Aorta (tissue), 5 donors: ENCODE results near the gene RANBP3. TPM values are rescaled to one million over a fixed set of nuclear protein-coding genes. Genes with fewer than 3 reads are reported as not detected.
"Not testable (repeated sequence)": the region's sequence is repeated elsewhere in the genome, so short reads cannot be mapped to it uniquely, and the experiment has no call there.

Experiments used
- ATAC-seq: fragments of 200-7000 bp; cut with Tn5 transposase; one replicate; pipeline ENCODE4 v1.9.1; 2022; ENCODE audit warnings: moderate library complexity; ENCODE audit not compliant: low FRiP score
- DNase-seq, 2 donors: peaks; one replicate each; pipeline ENCODE4 v3.0.0-alpha.2; 2020
- H3K27ac ChIP-seq, 2 donors: one replicate each; pipeline ENCODE4 v1.5.1; 2013; ENCODE audit warnings: low read length in 2 of 2, mild to moderate bottlenecking in 2 of 2, moderate library complexity in 2 of 2, control low read depth in 1 of 2, inconsistent platforms in 1 of 2, low read depth in 1 of 2
- H3K27me3 ChIP-seq, 2 donors: one replicate each; pipeline ENCODE4 v1.6.1; 2013; ENCODE audit warnings: control low read depth in 1 of 2, low read length in 1 of 2, mild to moderate bottlenecking in 1 of 2, moderate library complexity in 1 of 2; ENCODE audit not compliant: insufficient read depth in 2 of 2, control insufficient read depth in 1 of 2
- H3K36me3 ChIP-seq, 2 donors: one replicate each; pipeline ENCODE4 v1.6.1; 2013; ENCODE audit warnings: control low read depth in 1 of 2, low read length in 1 of 2, mild to moderate bottlenecking in 1 of 2; ENCODE audit not compliant: insufficient read depth in 2 of 2, control insufficient read depth in 1 of 2
- H3K4me1 ChIP-seq, 2 donors: one replicate each; pipeline ENCODE4 v1.6.1; 2013; ENCODE audit warnings: low read length in 2 of 2, control low read depth in 1 of 2, mild to moderate bottlenecking in 1 of 2, moderate library complexity in 1 of 2; ENCODE audit not compliant: insufficient read depth in 2 of 2, control insufficient read depth in 1 of 2
- H3K4me3 ChIP-seq, 2 donors: one replicate each; pipeline ENCODE4 v1.5.1; 2013; ENCODE audit warnings: low read length in 2 of 2, control low read depth in 1 of 2, mild to moderate bottlenecking in 1 of 2
- H3K9me3 ChIP-seq: one replicate; pipeline ENCODE4 v1.6.1; 2013; ENCODE audit warnings: mild to moderate bottlenecking, low read length; ENCODE audit not compliant: control insufficient read depth
- WGBS, 2 donors: extraction: QIAGEN DNeasy Blood & Tissue Kit; methylation state at CpG; one replicate each; pipeline ENCODE4 v1.1.7; 2013; 5-methylcytosine and 5-hydroxymethylcytosine counted together
- intact Hi-C, 2 donors: fragments of 100-400 bp; cut with DNase I; formaldehyde crosslinking; loops; one replicate each; pipeline versions ENCODE4 v1.14.2 to v1.15.0; 2022
- polyA plus RNA-seq, 2 donors: library from polyadenylated mRNA; stranded (reverse); fragments of 200-250 nt; gene quantifications; one replicate each; pipeline ENCODE4 v1.2.3, GENCODE V29; 2013
- total RNA-seq, 2 donors: library from RNA; stranded (reverse); fragmentation: NEBNext Ultra II Directional; extraction: Animal tissue kit (Norgen Biotek cat#: 25700); gene quantifications; one replicate each; pipeline ENCODE4 v1.2.1, GENCODE V29; 2021
- donor health status: healthy with polysubstance abuse.
- donor health status: Bipolar disorder and iron deficiency.
- donor health status: DM: no; HTN: no; CAD: no.
- donor health status: DM: no; HTN: no; CAD: no.
- donor health status: DM: yes; HTN: yes; CAD: no.

The RANBP3 gene
- total and polyA plus RNA-seq, 4 donors = 19.5 to 63.2 (median 50.6) TPM

GRCh38 chr19:5880196-5880595, 97.7 kb downstream of the RANBP3 start:
- H3K4me3 ChIP-seq = no peak overlapping the region
- H3K27me3 ChIP-seq = no peaks in the 10 kb centered on the region
- H3K4me1 ChIP-seq = no peaks in the 10 kb centered on the region
- no peaks in the 10 kb centered on the region for H3K36me3 ChIP-seq
- no peak overlapping the region for H3K27ac ChIP-seq
- no peaks in the 10 kb centered on the region for H3K9me3 ChIP-seq
- 22 to 45% methylated on average over 4 to 6 of the region's 6 CpGs for WGBS, 2 donors
- ATAC-seq (no peak), DNase-seq (no peak)
- intact Hi-C loops = no loop called here

GRCh38 chr19:5877882-5878281, 100.1 kb downstream of the RANBP3 start:
- Histone ChIP-seq H3K27ac (no peak overlapping the region), H3K4me3 (no peak overlapping the region), H3K27me3 (no peaks in the 10 kb centered on the region), H3K4me1 (no peaks in the 10 kb centered on the region), H3K9me3 (no peaks in the 10 kb centered on the region), H3K36me3 (no peaks in the 10 kb centered on the region)
- no peak for ATAC-seq
- no peak for DNase-seq
- WGBS, 2 donors = 80 to 81% methylated on average over 9 of the region's 9 CpGs
- intact Hi-C loops = no loop called here

- Histone ChIP-seq H3K4me3 (no peak overlapping the region), H3K36me3 (no peaks in the 10 kb centered on the region), H3K27me3 (no peaks in the 10 kb centered on the region), H3K27ac (no peak overlapping the region), H3K9me3 (no peaks in the 10 kb centered on the region), H3K4me1 (no peaks in the 10 kb centered on the region)
- no peak for ATAC-seq
- DNase-seq = no peak
- intact Hi-C loops = no loop called here
- 83 to 88% methylated on average over 8 of the region's 8 CpGs for WGBS, 2 donors
Observed at GRCh38 chr19:5877427-5877826, 100.5 kb downstream of the RANBP3 start.

GRCh38 chr19:5874496-5874895, 103.4 kb downstream of the RANBP3 start:
- intact Hi-C loops, ATAC-seq, H3K27me3 ChIP-seq, DNase-seq, H3K36me3 ChIP-seq, H3K4me1 ChIP-seq, H3K27ac ChIP-seq, H3K4me3 ChIP-seq, H3K9me3 ChIP-seq: not testable (repeated sequence)
- 86 to 88% methylated on average over 7 of the region's 7 CpGs for WGBS, 2 donors

GRCh38 chr19:5873617-5874199, 104.2 kb downstream of the RANBP3 start:
- H3K4me1 ChIP-seq = no peaks in the 10 kb centered on the region
- ATAC-seq (no peak), DNase-seq (no peak)
- WGBS, 2 donors = 89% methylated on average over 12 of the region's 12 CpGs
- intact Hi-C loops = no loop called here
- no peaks in the 10 kb centered on the region for H3K36me3 ChIP-seq
- no peaks in the 10 kb centered on the region for H3K27me3 ChIP-seq
- no peak overlapping the region for H3K4me3 ChIP-seq
- H3K9me3 ChIP-seq = no peaks in the 10 kb centered on the region
- H3K27ac ChIP-seq = no peak overlapping the region

- Histone ChIP-seq H3K9me3 (no peaks in the 10 kb centered on the region), H3K27me3 (no peaks in the 10 kb centered on the region), H3K36me3 (no peaks in the 10 kb centered on the region), H3K4me1 (no peaks in the 10 kb centered on the region), H3K4me3 (no peak overlapping the region), H3K27ac (no peak overlapping the region)
- DNase-seq = no peak
- no peak for ATAC-seq
- intact Hi-C loops = no loop called here
- 71 to 76% methylated on average over 12 of the region's 12 CpGs for WGBS, 2 donors
Observed at GRCh38 chr19:5870986-5871394, 107.0 kb downstream of the RANBP3 start.

GRCh38 chr19:5867201-5868136, 110.5 kb downstream of the RANBP3 start:
- no peak overlapping the region for H3K27ac ChIP-seq
- intact Hi-C loops = no loop called here
- DNase-seq (no peak), ATAC-seq (no peak)
- no peaks in the 10 kb centered on the region for H3K4me1 ChIP-seq
- no peaks in the 10 kb centered on the region for H3K9me3 ChIP-seq
- no peaks in the 10 kb centered on the region for H3K27me3 ChIP-seq
- H3K4me3 ChIP-seq = no peak overlapping the region
- no peaks in the 10 kb centered on the region for H3K36me3 ChIP-seq
- WGBS, 2 donors = 84 to 86% methylated on average over 29 to 31 of the region's 31 CpGs
